Sigmoid colon (tissue), 4 donors: ENCODE measurements around the gene RTP1.

ENCODE experiments used
- CTCF ChIP-seq, 4 experiments: fragments of 450-650 bp in 3 of 4; fragments of 200-600 bp in 1 of 4; IDR thresholded peaks; one replicate each; pipeline ENCODE4 v1.5.1; 2016 to 2019; ENCODE audit warnings: antibody characterized with exemption in 4 of 4, mild to moderate bottlenecking in 3 of 4, moderate library complexity in 2 of 4
- EP300 ChIP-seq, 4 donors: sonication (generic); formaldehyde crosslinking; IDR thresholded peaks; one replicate each; pipeline ENCODE4 v1.6.1; 2017; ENCODE audit warnings: antibody characterized with exemption in 4 of 4
- POLR2A ChIP-seq, 2 donors: fragments of 450-650 bp; IDR thresholded peaks; one replicate each; pipeline ENCODE4 v1.6.1; 2016; ENCODE audit warnings: antibody characterized with exemption in 2 of 2, mild to moderate bottlenecking in 2 of 2, moderate library complexity in 2 of 2
- POLR2AphosphoS5 ChIP-seq, 4 donors: sonication (generic); formaldehyde crosslinking; IDR thresholded peaks; one replicate each; pipeline ENCODE4 v1.6.1; 2017; ENCODE audit warnings: antibody characterized with exemption in 4 of 4

DNA sequence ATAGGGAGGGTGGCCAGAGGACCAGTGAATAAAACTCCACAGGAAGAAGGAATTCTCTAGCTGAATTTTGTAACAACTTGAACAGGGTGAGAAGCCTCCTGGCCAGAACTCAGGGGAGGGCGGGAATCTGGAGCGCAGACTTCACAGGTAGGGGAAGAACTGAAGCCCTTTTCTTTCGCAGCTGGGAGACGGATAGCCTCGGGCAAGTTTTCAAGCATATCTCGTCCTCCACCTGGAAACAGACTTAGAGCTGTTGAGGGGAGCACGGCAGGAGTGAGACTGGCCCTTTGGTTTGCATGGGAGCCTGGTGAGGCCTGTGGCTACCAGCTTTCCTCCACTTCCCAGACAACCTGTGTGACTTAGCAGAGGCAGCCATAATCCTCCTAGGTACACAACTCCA, 47.1 kb upstream of the RTP1 start:
- TF ChIP-seq POLR2A (IDR thresholded peaks at IDR 0.05), result no peak
- no peak for TF ChIP-seq CTCF (IDR thresholded peaks at IDR 0.05)
- TF ChIP-seq POLR2AphosphoS5 (IDR thresholded peaks at IDR 0.05), result no peak
- no peak for TF ChIP-seq EP300 (IDR thresholded peaks at IDR 0.05)
